HepG2 (cell line): Measurements from ENCODE around the gene AJM1. TPM values are rescaled to one million over a fixed set of nuclear protein-coding genes. Genes with fewer than 3 reads are reported as not detected.

ENCODE experiments used
- ATF5 ChIP-seq: sonication (generic); formaldehyde crosslinking; IDR thresholded peaks from 2 replicates; pipeline ENCODE4 v1.4.0; 2020; ENCODE audit warnings: mild to moderate bottlenecking, low read depth, missing genetic modification reagents
- MAZ ChIP-seq, 2 experiments: sonication (generic) in 1 of 2; formaldehyde crosslinking in 1 of 2; IDR thresholded peaks; 2 replicates each; pipeline versions ENCODE4 v1.5.0 to v1.6.1; 2012 to 2020; ENCODE audit warnings: low read depth in 2 of 2, mild to moderate bottlenecking in 2 of 2, borderline replicate concordance in 1 of 2, improper control_type of control experiment in 1 of 2, low read length in 1 of 2, missing genetic modification reagents in 1 of 2, moderate library complexity in 1 of 2
- NFKB2 ChIP-seq: sonication (generic); formaldehyde crosslinking; IDR thresholded peaks from 2 replicates; pipeline ENCODE4 v1.4.0; 2020; ENCODE audit warnings: missing genetic modification reagents, borderline replicate concordance
- PRDM10 ChIP-seq: sonication (generic); formaldehyde crosslinking; IDR thresholded peaks from 2 replicates; pipeline ENCODE4 v1.4.0; 2020; ENCODE audit warnings: low read depth, missing genetic modification reagents
- TOE1 ChIP-seq: sonication (generic); formaldehyde crosslinking; IDR thresholded peaks from 2 replicates; pipeline ENCODE4 v1.4.0; 2020; ENCODE audit warnings: mild to moderate bottlenecking, missing genetic modification reagents
- ZBTB26 ChIP-seq: IDR thresholded peaks from 2 replicates; pipeline ENCODE4 v1.6.1; 2016; ENCODE audit warnings: missing compliant biosample characterization, missing genetic modification reagents, borderline replicate concordance
- ZNF101 ChIP-seq: sonication (generic); formaldehyde crosslinking; IDR thresholded peaks from 2 replicates; pipeline ENCODE4 v1.4.0; 2020; ENCODE audit warnings: mild to moderate bottlenecking, low read depth, missing genetic modification reagents, borderline replicate concordance
- ZNF281 ChIP-seq: sonication (generic); formaldehyde crosslinking; IDR thresholded peaks from 2 replicates; pipeline ENCODE4 v1.4.0; 2020; ENCODE audit warnings: missing genetic modification reagents, borderline replicate concordance
- ZNF329 ChIP-seq: sonication (generic); formaldehyde crosslinking; IDR thresholded peaks from 2 replicates; pipeline ENCODE4 v1.9.0; 2021; ENCODE audit warnings: low read depth, mild to moderate bottlenecking, missing genetic modification reagents
- ZNF546 ChIP-seq: sonication (generic); formaldehyde crosslinking; conservative IDR thresholded peaks from 2 replicates; pipeline ENCODE4 v1.8.1; 2023; ENCODE audit warnings: mild to moderate bottlenecking, missing genetic modification reagents
- ZNF687 ChIP-seq: sonication (generic); formaldehyde crosslinking; IDR thresholded peaks from 2 replicates; pipeline ENCODE4 v1.5.1; 2020; ENCODE audit warnings: mild to moderate bottlenecking, missing genetic modification reagents, moderate library complexity
- ZNF766 ChIP-seq: sonication (generic); formaldehyde crosslinking; IDR thresholded peaks from 2 replicates; pipeline ENCODE4 v1.5.0; 2020; ENCODE audit warnings: missing genetic modification reagents, borderline replicate concordance
- polyA plus RNA-seq, 8 experiments: library from polyadenylated mRNA; depleted of rRNA in 3 of 8; stranded (reverse) in 7 of 8; unstranded in 1 of 8; fragments of >200 nt; fragmentation: Illumina TruSeq in 4 of 8; extraction: Trizol in 4 of 8; gene quantifications; 2 replicates each; pipeline versions ENCODE4 v1.2.1 to v1.2.3, GENCODE V29; 2011 to 2016; ENCODE audit warnings: low read depth in 4 of 8, missing spikeins in 1 of 8, mixed read lengths in 1 of 8; ENCODE audit not compliant: insufficient read depth in 1 of 8
- total RNA-seq, 5 experiments: library from RNA; depleted of rRNA; stranded (reverse); fragments of >200 nt; fragmentation: Illumina TruSeq; extraction: Trizol; gene quantifications; 2 replicates each; pipeline ENCODE4 v1.2.3, GENCODE V29; 2016; ENCODE audit warnings: low read depth in 1 of 5

Gene AJM1
- total and polyA plus RNA-seq, 2 of the 13 experiments (the other 11 are each of a cell fraction or from before 2014, with no cell fraction given) = 1.1 to 1.2 TPM

- TF ChIP-seq ZBTB26 (peak; percentile 88), ZNF101 (no peak; the same call in 1 of the 2 replicates), ZNF687 (CRISPR knock-in tag) (peak; percentile 96), TOE1 (CRISPR knock-in tag) (0 out of 2 replicates have a peak, but pooled peaks have one; percentile 55), ZNF281 (peak; percentile 77; the same call in 1 of the 2 replicates), PRDM10 (CRISPR knock-in tag) (peak; percentile 41; the same call in 1 of the 2 replicates), NFKB2 (CRISPR knock-in tag) (peak; percentile 85; the same call in 1 of the 2 replicates), ZNF546 (CRISPR knock-in tag) (peak; percentile 90), ATF5 (CRISPR knock-in tag) (0 out of 2 replicates have a peak, but pooled peaks have one; percentile 6), ZNF329 (0 out of 2 replicates have a peak, but pooled peaks have one; percentile 64), MAZ (IDR thresholded peaks at IDR 0.05; ENCODE audit: borderline replicate concordance, low read depth, low read length) (0 out of 2 replicates have a peak, but pooled peaks have one; percentile 22), MAZ (CRISPR knock-in tag; IDR thresholded peaks at IDR 0.05; ENCODE audit: low read depth) (peak; percentile 80; the same call in 1 of the 2 replicates), ZNF766 (CRISPR knock-in tag) (peak; percentile 89)
Measured at GRCh38 chr9:136799079-136799853, 43.0 kb upstream of the AJM1 start (continued).
